Smooth muscle cell (in vitro differentiated cells): ENCODE data around the gene RAX2. TPM values are rescaled to one million over a fixed set of nuclear protein-coding genes. Genes with fewer than 3 reads are reported as not detected.

Experiments used
- DNase-seq: peaks from one replicate; lab custom pipeline; 2025; ENCODE audit not compliant: unreplicated experiment; lab: John Stamatoyannopoulos, UW
- H2AFZ ChIP-seq: fragments of 200-600 bp; sonication (generic); 2 replicates; pipeline ENCODE4 v1.6.0; 2016; ENCODE audit warnings: antibody characterized with exemption, low read depth, mild to moderate bottlenecking
- H3F3A ChIP-seq: fragments of 200-600 bp; sonication (generic); 2 replicates; pipeline ENCODE4 v1.6.0; 2017; ENCODE audit warnings: antibody characterized with exemption, low read depth
- H3K27ac ChIP-seq: fragments of 200-600 bp; sonication (generic); 2 replicates; pipeline ENCODE4 v1.5.1; 2016; ENCODE audit warnings: low read depth, mild to moderate bottlenecking
- H3K27me3 ChIP-seq: fragments of 200-600 bp; sonication (generic); 2 replicates; pipeline ENCODE4 v1.6.1; 2016; ENCODE audit warnings: low read depth, mild to moderate bottlenecking
- H3K36me3 ChIP-seq: fragments of 200-600 bp; sonication (generic); 2 replicates; pipeline ENCODE4 v1.5.1; 2016; ENCODE audit warnings: low read depth
- H3K4me1 ChIP-seq: fragments of 200-600 bp; sonication (generic); 2 replicates; pipeline ENCODE4 v1.5.1; 2016; ENCODE audit warnings: low read depth
- H3K4me2 ChIP-seq: fragments of 200-600 bp; sonication (generic); 2 replicates; pipeline ENCODE4 v1.6.0; 2016; ENCODE audit warnings: mild to moderate bottlenecking
- H3K4me3 ChIP-seq: fragments of 200-600 bp; sonication (generic); 2 replicates; pipeline ENCODE4 v1.5.1; 2016; ENCODE audit warnings: mild to moderate bottlenecking
- H3K79me2 ChIP-seq: fragments of 200-600 bp; sonication (generic); 2 replicates; pipeline ENCODE4 v1.6.0; 2016; ENCODE audit warnings: low read depth, mild to moderate bottlenecking
- H3K9ac ChIP-seq: fragments of 200-600 bp; sonication (generic); 2 replicates; pipeline ENCODE4 v1.6.0; 2016; ENCODE audit warnings: low read depth
- H3K9me3 ChIP-seq: fragments of 200-600 bp; sonication (generic); replicated peaks from 2 replicates; pipeline ENCODE4 v1.5.1; 2016; ENCODE audit warnings: low read depth
- H4K20me1 ChIP-seq: fragments of 200-600 bp; sonication (generic); 2 replicates; pipeline ENCODE4 v1.6.0; 2016; ENCODE audit warnings: low read depth
- WGBS: methylation state at CpG from one replicate; pipeline ENCODE4 v1.1.7; 2016; ENCODE audit warnings: low lambda C conversion rate; 5-methylcytosine and 5-hydroxymethylcytosine counted together
- polyA plus RNA-seq: library from polyadenylated mRNA; unstranded; fragments of >200 nt; fragmentation: Nextera tagmentation; extraction: Ambion mirVana; gene quantifications from 2 replicates; pipeline ENCODE4 v1.2.1, GENCODE V29; 2016
- total RNA-seq: library from RNA; depleted of rRNA; stranded (reverse); fragments of >200 nt; gene quantifications from 2 replicates; pipeline ENCODE4 v1.2.3, GENCODE V29; 2014
- TF ChIP-seq, protein P1 (sequence below): fragments of 200-600 bp; sonication (generic); IDR thresholded peaks from 2 replicates; pipeline ENCODE4 v1.5.1; 2017; ENCODE audit warnings: borderline replicate concordance, mild to moderate bottlenecking, antibody characterized with exemption; ENCODE audit not compliant: insufficient read depth, poor library complexity, severe bottlenecking

RAX2 gene
- total and polyA plus RNA-seq, 2 experiments from 2014 or later: not detected

DNA sequence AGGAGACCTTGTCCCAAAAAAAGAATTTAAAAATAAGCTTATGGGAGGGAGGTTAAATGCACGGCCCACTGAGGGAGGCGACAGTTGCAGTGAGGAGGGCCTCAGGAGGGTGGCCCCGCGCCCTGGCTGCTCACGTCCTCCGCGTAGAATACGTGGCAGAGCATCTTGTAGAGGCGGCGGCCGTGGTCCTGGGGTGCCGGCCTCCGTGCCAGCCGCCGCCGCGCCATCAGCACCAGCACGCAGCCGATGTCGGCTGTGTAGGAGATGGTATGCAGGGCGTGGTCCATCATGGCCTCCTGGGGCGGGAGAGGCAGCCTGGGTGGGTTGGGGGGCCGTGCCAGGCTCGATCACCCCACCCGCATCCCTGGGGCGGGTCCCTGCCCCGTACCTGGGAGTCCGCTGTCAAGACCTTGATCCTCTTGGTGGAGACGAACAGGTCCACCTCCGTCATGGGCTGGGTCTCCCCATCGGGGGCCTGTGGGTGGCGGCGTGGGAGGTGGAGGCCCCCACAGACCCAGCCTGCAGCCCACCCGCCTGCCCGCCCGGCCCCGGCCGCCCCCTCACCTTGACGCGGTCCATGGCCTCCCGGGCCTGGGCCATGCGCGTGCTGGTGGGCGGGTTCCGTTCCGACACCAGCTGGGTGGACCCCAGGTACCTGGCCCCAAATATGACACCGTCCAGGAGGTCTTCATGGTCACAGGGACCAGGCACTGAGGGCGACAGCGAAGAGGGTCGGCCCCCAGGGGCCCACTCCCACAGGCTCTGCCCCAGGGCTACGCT is 18.2 kb downstream of the RAX2 start:
- Histone ChIP-seq H3K4me1 (no peaks in the 10 kb centered on the region), H3K36me3 (no peaks in the 10 kb centered on the region), H3K4me2 (no peak overlapping the region), H3K27me3 (no peaks in the 10 kb centered on the region), H3F3A (no peaks in the 10 kb centered on the region), H2AFZ (no peak overlapping the region), H3K4me3 (no peak overlapping the region), H3K79me2 (peaks cover 2% of the 10 kb centered on the region), H3K9me3 (no peaks in the 10 kb centered on the region), H4K20me1 (no peaks in the 10 kb centered on the region), H3K27ac (no peak overlapping the region), H3K9ac (no peak overlapping the region)
- 97% methylated on average over 27 of the region's 51 CpGs for WGBS
- TF ChIP-seq, protein P1, sequence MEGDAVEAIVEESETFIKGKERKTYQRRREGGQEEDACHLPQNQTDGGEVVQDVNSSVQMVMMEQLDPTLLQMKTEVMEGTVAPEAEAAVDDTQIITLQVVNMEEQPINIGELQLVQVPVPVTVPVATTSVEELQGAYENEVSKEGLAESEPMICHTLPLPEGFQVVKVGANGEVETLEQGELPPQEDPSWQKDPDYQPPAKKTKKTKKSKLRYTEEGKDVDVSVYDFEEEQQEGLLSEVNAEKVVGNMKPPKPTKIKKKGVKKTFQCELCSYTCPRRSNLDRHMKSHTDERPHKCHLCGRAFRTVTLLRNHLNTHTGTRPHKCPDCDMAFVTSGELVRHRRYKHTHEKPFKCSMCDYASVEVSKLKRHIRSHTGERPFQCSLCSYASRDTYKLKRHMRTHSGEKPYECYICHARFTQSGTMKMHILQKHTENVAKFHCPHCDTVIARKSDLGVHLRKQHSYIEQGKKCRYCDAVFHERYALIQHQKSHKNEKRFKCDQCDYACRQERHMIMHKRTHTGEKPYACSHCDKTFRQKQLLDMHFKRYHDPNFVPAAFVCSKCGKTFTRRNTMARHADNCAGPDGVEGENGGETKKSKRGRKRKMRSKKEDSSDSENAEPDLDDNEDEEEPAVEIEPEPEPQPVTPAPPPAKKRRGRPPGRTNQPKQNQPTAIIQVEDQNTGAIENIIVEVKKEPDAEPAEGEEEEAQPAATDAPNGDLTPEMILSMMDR: no peak
- DNase-seq: no peak

DNA sequence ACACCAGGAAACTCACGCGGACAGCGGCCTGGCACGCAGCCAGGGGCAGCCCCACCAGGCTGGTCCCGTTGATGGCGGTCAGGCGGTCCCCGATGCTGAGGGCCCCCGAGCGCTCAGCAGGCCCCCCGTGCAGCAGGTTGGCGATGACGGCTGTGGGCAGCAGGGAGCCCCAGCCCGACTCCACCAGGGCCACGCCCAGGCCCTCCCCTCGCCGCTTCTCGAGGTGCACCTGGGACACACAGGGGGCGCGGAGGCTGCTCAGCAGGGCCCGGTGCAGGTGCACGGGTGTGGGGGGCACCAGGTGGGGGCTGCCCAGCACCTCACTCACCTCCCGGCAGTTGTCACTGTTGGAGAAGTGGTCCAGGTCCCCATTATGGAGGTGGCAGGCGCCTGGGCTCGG is 19.5 kb downstream of the RAX2 start:
- WGBS: 96% methylated on average over 17 of the region's 25 CpGs
- Histone ChIP-seq H4K20me1 (no peaks in the 10 kb centered on the region), H3K9ac (no peak overlapping the region), H3K27ac (no peak overlapping the region), H2AFZ (no peak overlapping the region), H3K27me3 (no peaks in the 10 kb centered on the region), H3K4me3 (no peak overlapping the region), H3K4me2 (no peak overlapping the region), H3K79me2 (no peaks in the 10 kb centered on the region), H3F3A (no peaks in the 10 kb centered on the region), H3K4me1 (no peaks in the 10 kb centered on the region), H3K9me3 (no peaks in the 10 kb centered on the region), H3K36me3 (no peaks in the 10 kb centered on the region)
- no peak for DNase-seq
- TF ChIP-seq, protein P1: no peak

DNA sequence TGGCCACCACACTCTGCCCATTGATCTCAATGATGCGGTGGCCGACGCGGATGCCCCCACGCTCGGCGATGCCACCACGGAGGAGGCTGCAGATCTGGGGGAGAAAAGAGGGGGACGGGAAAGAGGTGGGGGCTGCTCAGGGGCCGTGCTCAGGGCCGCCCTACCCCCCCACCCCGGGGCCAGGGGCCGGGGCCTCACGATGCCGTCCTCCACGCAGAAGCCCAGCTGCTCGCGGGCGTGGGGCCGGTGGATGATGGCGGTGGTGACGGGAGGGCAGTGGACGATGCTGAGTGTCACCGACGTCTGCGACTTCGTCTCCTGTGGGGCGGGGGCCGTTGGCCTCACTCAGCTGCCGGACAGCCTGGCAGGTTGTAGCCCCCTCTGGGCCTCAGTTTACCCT is 20.8 kb downstream of the RAX2 start:
- Histone ChIP-seq H3K27ac (no peak overlapping the region), H3K9ac (no peak overlapping the region), H3K4me2 (no peak overlapping the region), H3K36me3 (no peaks in the 10 kb centered on the region), H3K4me3 (no peak overlapping the region), H3K79me2 (no peaks in the 10 kb centered on the region), H3F3A (no peaks in the 10 kb centered on the region), H4K20me1 (no peaks in the 10 kb centered on the region), H2AFZ (no peak overlapping the region), H3K27me3 (no peaks in the 10 kb centered on the region), H3K4me1 (no peaks in the 10 kb centered on the region), H3K9me3 (no peaks in the 10 kb centered on the region)
- 99% methylated on average over 11 of the region's 30 CpGs for WGBS
- DNase-seq: no peak
- TF ChIP-seq, protein P1: no peak

DNA sequence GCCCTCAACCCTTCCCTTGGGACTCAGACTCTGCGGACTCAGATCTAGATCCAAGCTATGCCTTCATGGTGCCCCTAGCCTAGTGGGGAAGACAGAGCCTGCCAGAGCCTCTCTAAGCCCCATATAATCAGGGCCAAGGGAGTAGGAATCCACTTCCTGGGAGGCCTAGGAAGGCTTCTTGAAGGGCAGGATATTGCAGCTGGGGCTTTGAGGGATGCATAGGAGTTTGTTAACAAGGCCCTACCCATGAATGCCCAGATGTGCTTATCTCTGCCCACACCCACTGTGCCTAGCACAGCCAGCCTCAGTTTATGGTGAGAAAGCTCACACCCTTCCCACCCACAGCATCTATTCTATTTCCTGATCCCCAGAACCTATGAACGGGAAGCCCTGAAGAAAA is 21.8 kb downstream of the RAX2 start:
- H3K4me2 ChIP-seq: no peak overlapping the region
- H3K4me3 ChIP-seq: no peak overlapping the region
- no peak overlapping the region for H3K9ac ChIP-seq
- DNase-seq: no peak
- H3K27ac ChIP-seq: no peak overlapping the region
- H3K4me1 ChIP-seq: no peaks in the 10 kb centered on the region
- no peaks in the 10 kb centered on the region for H3K27me3 ChIP-seq
- TF ChIP-seq, protein P1: no peak
- no peaks in the 10 kb centered on the region for H4K20me1 ChIP-seq
- no peak overlapping the region for H2AFZ ChIP-seq
- no peaks in the 10 kb centered on the region for H3F3A ChIP-seq
- H3K9me3 ChIP-seq: no peaks in the 10 kb centered on the region
- H3K36me3 ChIP-seq: no peaks in the 10 kb centered on the region
- WGBS: 98% methylated on average over 2 of the region's 2 CpGs
- no peaks in the 10 kb centered on the region for H3K79me2 ChIP-seq
